ENCODE data around the gene RIN1. TPM values are rescaled to one million over a fixed set of nuclear protein-coding genes. Genes with fewer than 3 reads are reported as not detected.
A peak's percentile ranks its signal among the peaks of the same experiment; 100 is the strongest.

RIN1 gene
- total RNA-seq, 1 donor from 2014 or later = 4.3 TPM

- DNase-seq (ENCODE audit: low read depth, low spot score) = no peak
- peak overlapping the region; percentile 72 for H3K4me3 Mint-ChIP-seq
- H3K9me3 Mint-ChIP-seq = no peaks in the 10 kb centered on the region
- no peaks in the 10 kb centered on the region for H3K27me3 Mint-ChIP-seq (ENCODE audit: low read depth)
- no peak for TF ChIP-seq CTCF (conservative IDR thresholded peaks at IDR 0.05)
- no peak overlapping the region for H3K27ac Mint-ChIP-seq (ENCODE audit: unreplicated experiment)
- peaks cover 40% of the 10 kb centered on the region for H3K4me1 Mint-ChIP-seq
- peaks cover 4% of the 10 kb centered on the region for H3K36me3 Mint-ChIP-seq (ENCODE audit: low read depth)
These were observed 5.4 kb upstream of the RIN1 start for GRCh38 chr11:66341502-66342126.

DNA sequence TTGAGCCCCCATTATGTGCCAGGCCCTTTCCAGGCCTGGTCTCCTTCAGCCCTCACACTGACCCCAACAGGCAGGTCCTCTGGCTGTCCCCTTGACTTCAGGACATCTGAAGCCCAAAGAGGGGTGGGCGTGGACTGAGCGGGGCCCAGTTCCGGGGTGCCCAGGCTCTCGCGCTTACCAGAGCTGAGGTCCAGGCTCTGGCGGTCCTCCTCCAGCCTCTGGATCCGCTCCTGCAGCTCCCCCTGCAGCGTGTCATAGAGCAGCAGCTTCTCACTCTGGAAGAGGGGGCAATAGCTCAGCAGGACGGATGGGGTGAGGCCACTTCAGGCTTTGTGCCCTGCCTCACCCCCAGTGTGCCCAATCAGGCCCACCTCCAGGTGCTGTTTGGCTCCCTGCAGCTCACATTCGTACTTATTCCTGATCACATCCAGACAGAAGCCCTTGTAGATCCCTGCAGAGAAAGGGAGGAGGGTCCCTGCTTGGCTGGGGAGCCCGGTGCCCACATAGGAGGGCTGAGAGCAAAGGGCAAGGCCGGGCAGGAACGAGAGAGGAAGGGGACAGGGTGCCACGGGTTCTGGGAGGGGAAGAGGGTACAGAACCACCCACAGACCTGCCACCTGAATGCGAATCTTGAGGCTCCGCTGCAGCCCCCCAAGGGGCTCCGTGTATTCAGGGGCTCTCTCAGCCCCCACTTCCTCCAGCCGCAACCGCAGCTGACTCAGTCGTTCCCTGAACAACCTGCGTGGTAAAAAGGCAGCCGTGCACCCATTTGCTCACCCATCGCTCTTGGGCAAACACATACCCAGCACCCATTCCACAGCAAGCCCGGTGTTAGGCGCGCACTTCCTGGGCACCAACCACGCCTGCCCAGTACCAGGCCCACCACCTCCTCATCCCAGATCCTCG, 4.6 kb upstream of the RIN1 start:
- H3K4me1 Mint-ChIP-seq = peaks cover 42% of the 10 kb centered on the region
- H3K27ac Mint-ChIP-seq (ENCODE audit: unreplicated experiment) = no peak overlapping the region
- TF ChIP-seq CTCF (conservative IDR thresholded peaks at IDR 0.05) = no peak

DNA sequence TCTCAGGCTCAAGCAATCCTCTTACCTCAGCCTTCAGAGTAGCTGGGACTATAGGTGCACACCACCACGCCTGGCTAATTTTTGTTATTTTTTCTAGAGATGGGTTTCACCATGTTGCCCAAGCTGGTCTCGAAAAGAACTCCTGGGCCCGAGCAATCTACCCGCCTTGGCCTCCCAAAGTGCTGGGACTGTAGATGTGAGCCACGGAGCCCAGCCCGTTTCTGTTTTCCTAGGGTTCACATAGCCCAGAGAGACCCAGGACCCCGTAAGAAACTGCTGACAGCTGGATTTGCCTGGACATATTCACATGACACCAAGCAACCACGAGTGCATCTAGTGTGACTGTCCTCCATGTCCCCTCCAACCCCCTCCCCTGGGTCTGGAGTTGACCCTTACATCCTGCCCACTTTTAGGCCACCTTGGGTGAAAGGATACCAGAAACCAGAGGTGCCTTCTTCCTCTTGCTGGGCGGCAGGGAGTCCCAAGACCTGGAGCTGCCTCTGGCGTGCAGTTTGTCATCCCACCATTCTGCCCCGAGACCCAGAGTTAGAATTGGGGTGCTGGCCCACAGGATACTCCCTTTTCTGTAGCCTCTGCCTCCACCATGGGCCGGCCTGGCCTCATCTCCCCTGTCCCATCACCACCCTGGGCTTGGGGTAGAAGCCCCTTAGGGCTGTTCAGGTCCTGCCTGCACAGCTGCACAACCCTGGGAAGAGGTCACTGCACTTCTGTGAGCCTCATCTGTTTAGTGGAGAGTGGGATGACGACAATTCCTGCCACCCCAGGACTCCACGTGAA, 3.7 kb upstream of the RIN1 start:
- Mint-ChIP-seq H3K4me3 (no peak overlapping the region), H3K27me3 (ENCODE audit: low read depth) (no peaks in the 10 kb centered on the region), H3K9me3 (no peaks in the 10 kb centered on the region), H3K36me3 (ENCODE audit: low read depth) (peaks cover 4% of the 10 kb centered on the region), H3K4me1 (peaks cover 38% of the 10 kb centered on the region), H3K27ac (ENCODE audit: unreplicated experiment) (no peak overlapping the region)
- no peak for TF ChIP-seq CTCF (conservative IDR thresholded peaks at IDR 0.05)
- no peak for DNase-seq (ENCODE audit: low read depth, low spot score)

More for the DNA sequence above, 4.6 kb upstream of the RIN1 start:
- no peak overlapping the region for H3K4me3 Mint-ChIP-seq
- no peaks in the 10 kb centered on the region for H3K9me3 Mint-ChIP-seq
- peaks cover 4% of the 10 kb centered on the region for H3K36me3 Mint-ChIP-seq (ENCODE audit: low read depth)
- no peak for DNase-seq (ENCODE audit: low read depth, low spot score)
- no peaks in the 10 kb centered on the region for H3K27me3 Mint-ChIP-seq (ENCODE audit: low read depth)

DNA sequence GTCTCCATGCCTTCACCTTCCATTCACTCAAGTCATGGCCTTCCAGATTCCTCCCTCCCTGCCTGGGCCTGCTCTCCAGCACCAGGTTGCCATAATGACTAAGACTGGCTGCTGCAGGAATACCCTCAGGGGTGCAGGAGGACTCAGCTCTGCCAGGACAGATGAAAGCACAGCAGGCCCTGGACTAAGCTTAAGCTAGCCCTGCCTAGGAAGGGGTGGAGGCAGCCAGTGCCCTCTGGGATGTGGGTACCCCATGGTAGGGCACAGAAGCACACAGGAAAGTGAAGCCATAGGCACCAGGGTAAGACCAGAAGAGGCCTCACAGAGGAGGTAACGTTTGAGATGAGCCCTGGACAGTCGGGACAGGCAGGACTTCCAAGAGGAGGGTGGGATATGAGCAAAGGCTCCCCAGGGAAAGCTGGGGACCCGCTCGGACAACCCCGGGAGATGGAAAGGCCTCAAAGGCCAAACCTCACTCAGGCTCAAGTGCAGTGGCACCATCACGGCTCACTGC, 3.0 kb upstream of the RIN1 start:
- no peaks in the 10 kb centered on the region for H3K27me3 Mint-ChIP-seq (ENCODE audit: low read depth)
- no peak for TF ChIP-seq CTCF (conservative IDR thresholded peaks at IDR 0.05)
- no peak overlapping the region for H3K27ac Mint-ChIP-seq (ENCODE audit: unreplicated experiment)
- H3K4me1 Mint-ChIP-seq = peaks cover 31% of the 10 kb centered on the region
- peaks cover 4% of the 10 kb centered on the region for H3K36me3 Mint-ChIP-seq (ENCODE audit: low read depth)
- no peak for DNase-seq (ENCODE audit: low read depth, low spot score)
- peak overlapping the region; percentile 49 for H3K4me3 Mint-ChIP-seq
- no peaks in the 10 kb centered on the region for H3K9me3 Mint-ChIP-seq
